Breast epithelium (tissue), 4 donors: ENCODE data around the gene HMCN2. TPM values are rescaled to one million over a fixed set of nuclear protein-coding genes. Genes with fewer than 3 reads are reported as not detected.

Experiments used
- DNase-seq, 2 donors: peaks; one replicate each; pipeline ENCODE4 v3.0.0-alpha.2; 2019; ENCODE audit warnings: low spot score in 2 of 2
- H3K27ac ChIP-seq, 2 donors: fragments of 200-600 bp; sonication (generic) in 1 of 2; one replicate each; pipeline ENCODE4 v1.5.1; 2016 to 2019; ENCODE audit warnings: mild to moderate bottlenecking in 1 of 2
- H3K27me3 ChIP-seq, 2 donors: fragments of 200-600 bp; sonication (generic) in 1 of 2; one replicate each; pipeline versions ENCODE4 v1.5.1 to v1.6.0; 2017 to 2019; ENCODE audit warnings: control low read depth in 1 of 2, mild to moderate bottlenecking in 1 of 2
- H3K36me3 ChIP-seq: fragments of 200-600 bp; one replicate; pipeline ENCODE4 v1.5.1; 2019
- H3K4me1 ChIP-seq, 2 donors: fragments of 200-600 bp; sonication (generic); one replicate each; pipeline ENCODE4 v1.5.1; 2016 to 2019; ENCODE audit warnings: control low read depth in 1 of 2
- H3K4me3 ChIP-seq, 3 donors: fragments of 200-600 bp; sonication (generic); 1 replicate in 2 of 3; 2 replicates in 1 of 3; pipeline ENCODE4 v1.5.1; 2016 to 2019; ENCODE audit warnings: mild to moderate bottlenecking in 3 of 3, moderate library complexity in 2 of 3
- H3K9me3 ChIP-seq, 2 donors: fragments of 200-600 bp; sonication (generic) in 1 of 2; one replicate each; pipeline ENCODE4 v1.5.1; 2016 to 2019; ENCODE audit warnings: control low read depth in 1 of 2
- POLR2A ChIP-seq: fragments of 450-650 bp; IDR thresholded peaks from one replicate; pipeline ENCODE4 v1.6.1; 2016; ENCODE audit warnings: antibody characterized with exemption, mild to moderate bottlenecking, moderate library complexity
- POLR2AphosphoS5 ChIP-seq, 3 donors: sonication (generic); formaldehyde crosslinking; IDR thresholded peaks; one replicate each; pipeline ENCODE4 v1.6.1; 2017; ENCODE audit warnings: antibody characterized with exemption in 3 of 3
- intact Hi-C: fragments of 100-400 bp; cut with DNase I; formaldehyde crosslinking; loops from one replicate; pipeline ENCODE4 v1.15.1; 2023; ENCODE audit warnings: low total_unique reads
- total RNA-seq, 3 donors: library from RNA; depleted of rRNA; stranded (reverse); fragments of >200 nt; gene quantifications; one replicate each; pipeline ENCODE4 v1.1.0, GENCODE V29; 2016
- TF ChIP-seq, protein P1 (sequence below), 3 donors: fragments of 450-650 bp; IDR thresholded peaks; one replicate each; pipeline ENCODE4 v1.5.1; 2016 to 2017; ENCODE audit warnings: antibody characterized with exemption in 3 of 3, mild to moderate bottlenecking in 3 of 3, moderate library complexity in 3 of 3

Gene HMCN2
- total RNA-seq, 3 donors from 2014 or later = 0.29 to 3.8 (median 0.98) TPM

DNA sequence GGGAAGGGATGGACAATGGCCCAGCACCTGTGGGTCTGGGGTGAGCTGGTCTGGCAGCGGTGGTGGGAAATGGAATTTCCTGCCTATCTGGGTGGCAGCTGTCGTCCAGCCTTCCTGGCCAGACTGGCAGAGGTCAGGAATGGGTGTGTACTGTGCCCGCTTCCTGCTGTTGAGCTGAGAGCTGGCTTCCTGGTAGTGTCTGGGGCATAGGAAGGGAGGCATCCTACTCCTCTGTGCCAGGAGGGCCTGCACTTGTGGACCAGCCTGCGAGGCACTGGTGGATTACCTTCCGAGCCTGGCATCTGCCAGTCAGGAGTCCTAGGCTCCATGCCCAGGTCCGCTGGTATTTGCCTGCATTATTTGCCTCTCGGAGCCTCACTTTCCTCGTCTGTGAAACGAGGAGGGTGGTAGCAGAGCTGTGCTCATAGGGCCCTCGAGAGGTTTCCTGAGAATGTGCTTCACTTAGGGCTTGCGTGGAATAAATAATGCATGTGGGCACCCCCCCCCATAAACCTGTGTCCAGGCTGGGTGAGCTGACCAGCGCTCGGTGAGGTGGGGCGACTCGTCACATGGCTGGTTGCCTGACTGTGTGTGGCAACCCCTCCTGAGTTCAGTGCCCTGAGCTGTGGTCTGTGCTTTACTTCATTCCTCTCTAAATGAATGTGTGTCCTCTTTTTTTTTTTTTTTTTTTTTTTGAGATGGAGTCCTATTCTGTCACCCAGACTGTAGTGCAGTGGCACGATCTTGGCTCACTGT lies 47.7 kb downstream of the HMCN2 start:
- H3K4me3 ChIP-seq = no peak overlapping the region
- TF ChIP-seq, protein P1, sequence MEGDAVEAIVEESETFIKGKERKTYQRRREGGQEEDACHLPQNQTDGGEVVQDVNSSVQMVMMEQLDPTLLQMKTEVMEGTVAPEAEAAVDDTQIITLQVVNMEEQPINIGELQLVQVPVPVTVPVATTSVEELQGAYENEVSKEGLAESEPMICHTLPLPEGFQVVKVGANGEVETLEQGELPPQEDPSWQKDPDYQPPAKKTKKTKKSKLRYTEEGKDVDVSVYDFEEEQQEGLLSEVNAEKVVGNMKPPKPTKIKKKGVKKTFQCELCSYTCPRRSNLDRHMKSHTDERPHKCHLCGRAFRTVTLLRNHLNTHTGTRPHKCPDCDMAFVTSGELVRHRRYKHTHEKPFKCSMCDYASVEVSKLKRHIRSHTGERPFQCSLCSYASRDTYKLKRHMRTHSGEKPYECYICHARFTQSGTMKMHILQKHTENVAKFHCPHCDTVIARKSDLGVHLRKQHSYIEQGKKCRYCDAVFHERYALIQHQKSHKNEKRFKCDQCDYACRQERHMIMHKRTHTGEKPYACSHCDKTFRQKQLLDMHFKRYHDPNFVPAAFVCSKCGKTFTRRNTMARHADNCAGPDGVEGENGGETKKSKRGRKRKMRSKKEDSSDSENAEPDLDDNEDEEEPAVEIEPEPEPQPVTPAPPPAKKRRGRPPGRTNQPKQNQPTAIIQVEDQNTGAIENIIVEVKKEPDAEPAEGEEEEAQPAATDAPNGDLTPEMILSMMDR (IDR thresholded peaks at IDR 0.05) = no peak
- TF ChIP-seq POLR2AphosphoS5 (IDR thresholded peaks at IDR 0.05) = no peak
- no peak for TF ChIP-seq POLR2A
- no peak for DNase-seq

DNA sequence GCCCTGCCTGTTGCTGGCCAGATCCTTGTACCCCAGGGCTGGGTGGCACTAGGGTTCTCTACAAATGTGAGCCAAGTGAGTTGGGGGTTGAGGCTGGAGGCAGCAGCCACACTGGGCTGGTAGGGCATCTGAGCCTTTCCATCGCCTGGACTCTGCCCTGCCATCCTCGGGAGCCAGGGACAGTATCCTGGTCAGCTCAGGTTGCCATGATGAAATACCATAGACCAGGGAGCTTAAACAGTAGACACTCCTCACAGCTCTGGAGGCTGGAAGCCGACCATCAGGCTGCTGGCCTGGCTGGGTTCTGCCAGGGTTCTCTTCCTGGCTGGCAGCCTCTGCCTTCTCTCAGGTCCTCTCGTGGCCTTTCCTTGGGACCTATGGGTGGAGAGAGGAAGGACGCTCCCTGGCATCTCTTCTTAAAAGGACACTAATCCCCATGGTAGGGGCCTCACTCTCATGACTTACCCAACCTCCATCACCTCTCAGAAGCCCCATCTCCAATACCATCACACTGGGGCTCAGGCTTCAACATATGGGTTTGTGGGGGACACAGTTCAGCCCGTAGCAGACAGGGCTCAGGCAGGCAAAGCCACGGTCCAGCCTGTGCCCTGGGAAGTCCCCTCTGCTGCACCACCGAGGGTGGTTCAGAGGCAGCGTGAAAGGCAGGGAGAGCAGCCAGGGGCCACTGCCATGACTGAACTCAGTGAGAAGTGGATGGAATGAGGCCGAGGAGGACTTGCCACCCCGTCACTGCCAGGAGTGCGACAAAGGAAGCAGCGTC lies 50.1 kb downstream of the HMCN2 start:
- H3K27ac ChIP-seq = no peak overlapping the region
- H3K9me3 ChIP-seq = no peaks in the 10 kb centered on the region

More for the DNA sequence above, 47.7 kb downstream of the HMCN2 start:
- Histone ChIP-seq H3K27me3 (no peaks in the 10 kb centered on the region), H3K36me3 (no peaks in the 10 kb centered on the region), H3K9me3 (no peaks in the 10 kb centered on the region), H3K27ac (no peak overlapping the region), H3K4me1 (no peaks in the 10 kb centered on the region)
- intact Hi-C loops = no loop called here

DNA sequence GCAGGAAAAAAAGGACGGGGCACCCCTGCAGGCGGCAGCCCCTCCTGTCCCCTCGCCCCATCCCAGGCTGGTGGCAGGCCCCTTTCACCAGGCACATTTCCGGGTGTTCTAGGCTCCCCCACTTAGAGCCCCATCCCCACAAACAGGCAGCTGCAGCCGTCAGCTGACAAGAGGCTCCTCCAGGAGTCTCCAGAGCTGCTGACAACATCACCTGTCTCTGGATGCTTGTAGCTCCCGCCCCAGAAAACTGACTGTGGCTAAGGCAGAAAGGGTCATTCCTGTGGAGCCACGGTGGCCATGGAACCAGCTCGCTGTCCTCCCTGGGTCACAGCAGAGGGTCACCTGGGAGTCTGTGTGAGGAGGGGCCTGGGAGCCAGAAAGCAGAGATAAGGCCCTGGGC lies 50.9 kb downstream of the HMCN2 start:
- TF ChIP-seq POLR2A (no peak), POLR2AphosphoS5 (IDR thresholded peaks at IDR 0.05) (no peak)
- TF ChIP-seq, protein P1 (IDR thresholded peaks at IDR 0.05) = no peak
- intact Hi-C loops = no loop called here
- Histone ChIP-seq H3K4me1 (no peaks in the 10 kb centered on the region), H3K9me3 (no peaks in the 10 kb centered on the region), H3K27me3 (peaks cover 0 to 3% of the 10 kb centered on the region in 2 donors), H3K27ac (no peak overlapping the region), H3K4me3 (no peak overlapping the region), H3K36me3 (no peaks in the 10 kb centered on the region)
- DNase-seq = no peak

More for the DNA sequence above, 50.1 kb downstream of the HMCN2 start:
- intact Hi-C loops = no loop called here
- no peak for DNase-seq
- TF ChIP-seq POLR2A (no peak), POLR2AphosphoS5 (IDR thresholded peaks at IDR 0.05) (no peak)
- H3K36me3 ChIP-seq = no peaks in the 10 kb centered on the region
- H3K4me3 ChIP-seq = no peak overlapping the region
- no peaks in the 10 kb centered on the region for H3K4me1 ChIP-seq
- peaks cover 0 to 3% of the 10 kb centered on the region in 2 donors for H3K27me3 ChIP-seq

DNA sequence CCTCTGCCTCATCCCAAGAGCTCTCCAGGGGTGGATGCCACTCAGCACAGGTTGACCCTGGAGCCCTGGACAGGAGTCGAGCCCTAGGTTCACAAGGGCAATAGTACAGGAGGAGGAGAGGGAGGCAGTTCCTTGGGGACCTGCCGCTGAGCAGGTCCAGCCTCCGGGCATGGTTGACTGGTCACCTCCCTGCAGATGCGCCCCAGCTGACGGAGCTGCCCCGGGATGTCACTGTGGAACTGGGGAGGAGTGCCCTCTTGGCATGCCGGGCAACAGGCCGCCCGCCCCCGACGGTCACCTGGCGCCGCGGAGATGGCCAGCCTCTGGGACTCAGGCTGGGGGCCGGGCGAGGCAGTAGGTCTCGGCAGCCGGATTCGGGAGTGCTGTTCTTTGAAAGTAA lies 53.7 kb downstream of the HMCN2 start:
- DNase-seq = no peak
- no peaks in the 10 kb centered on the region for H3K9me3 ChIP-seq
- intact Hi-C loops = no loop called here
- H3K27me3 ChIP-seq = peaks cover 0 to 9% of the 10 kb centered on the region in 2 donors
- peak overlapping the region in 1 of 2 donors; percentile 58 for H3K27ac ChIP-seq
- no peak overlapping the region for H3K4me3 ChIP-seq
- TF ChIP-seq, protein P1 (IDR thresholded peaks at IDR 0.05) = no peak
- TF ChIP-seq POLR2A = no peak
- no peak for TF ChIP-seq POLR2AphosphoS5 (IDR thresholded peaks at IDR 0.05)
- no peaks in the 10 kb centered on the region for H3K36me3 ChIP-seq
- no peaks in the 10 kb centered on the region for H3K4me1 ChIP-seq

DNA sequence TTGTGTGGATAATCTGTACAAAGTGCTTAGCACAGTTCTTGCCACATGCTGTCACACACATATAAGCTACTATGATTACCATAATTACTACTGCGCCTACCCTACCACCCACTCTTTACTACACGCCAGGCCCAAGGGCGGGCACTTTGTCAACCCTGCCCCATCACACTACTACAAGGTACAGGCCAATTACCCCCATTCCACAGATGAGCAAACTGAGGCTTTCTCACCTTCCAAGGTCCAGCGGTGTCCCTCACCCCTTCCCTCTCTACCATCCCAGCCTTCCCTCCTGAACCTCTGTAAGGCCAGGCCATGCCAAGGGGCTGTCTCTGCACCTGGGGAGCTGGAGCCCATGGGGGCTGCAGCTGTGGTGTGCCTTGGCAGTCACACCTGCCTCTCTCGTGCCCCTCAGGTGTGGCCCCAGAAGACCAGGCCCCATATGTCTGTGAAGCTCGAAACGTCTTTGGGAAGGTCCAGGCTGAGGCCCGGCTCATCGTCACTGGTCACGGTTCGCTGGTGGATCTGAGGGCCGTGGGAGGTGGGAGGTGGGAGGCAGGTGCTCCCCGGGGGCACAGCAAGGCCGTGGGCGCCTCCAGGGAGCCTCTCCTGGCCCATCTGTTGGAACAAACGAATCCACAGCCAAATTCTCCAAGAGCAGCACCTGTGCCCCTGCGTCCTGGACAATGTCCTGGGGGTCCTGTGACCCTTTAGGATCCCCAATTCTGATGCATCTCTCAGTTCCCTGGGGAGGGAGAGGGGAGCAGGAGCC lies 54.6 kb downstream of the HMCN2 start:
- Histone ChIP-seq H3K27ac (no peak overlapping the region), H3K4me1 (no peaks in the 10 kb centered on the region), H3K4me3 (no peak overlapping the region), H3K36me3 (no peaks in the 10 kb centered on the region), H3K9me3 (no peaks in the 10 kb centered on the region), H3K27me3 (peaks cover 0 to 9% of the 10 kb centered on the region in 2 donors)
- TF ChIP-seq POLR2A = no peak
- TF ChIP-seq, protein P1 (IDR thresholded peaks at IDR 0.05) = no peak
- TF ChIP-seq POLR2AphosphoS5 (IDR thresholded peaks at IDR 0.05) = no peak
- intact Hi-C loops = no loop called here
- no peak for DNase-seq
